SKM-1 (cell line): ENCODE measurements around the gene VDR.

Source experiments
- DNase-seq: peaks from one replicate; lab custom pipeline; 2025; ENCODE audit not compliant: unreplicated experiment; lab: John Stamatoyannopoulos, UW

The VDR gene

DNA sequence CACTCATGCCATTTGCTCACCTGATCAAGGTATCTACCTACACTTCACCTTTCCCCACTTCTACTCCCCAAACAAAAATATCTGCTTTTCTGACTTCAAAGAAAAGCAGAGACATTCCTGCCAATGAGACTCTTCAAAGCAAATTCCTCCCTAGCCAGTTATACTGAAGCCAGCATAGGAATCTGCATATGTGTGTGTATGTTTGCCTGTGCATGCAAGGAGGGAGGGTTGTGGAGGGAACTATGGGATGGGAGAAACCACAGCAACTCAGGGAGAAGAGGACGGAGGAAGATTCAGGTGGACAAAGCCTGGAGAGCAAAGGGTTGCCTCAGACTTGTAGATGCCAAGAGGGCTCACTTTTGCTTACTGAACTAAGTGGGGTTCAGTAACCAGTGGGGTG, 26.4 kb upstream of the VDR start:
- no peak for DNase-seq

- no peak for DNase-seq
Measured at GRCh38 chr12:47930634-47931033, 25.8 kb upstream of the VDR start.

DNA sequence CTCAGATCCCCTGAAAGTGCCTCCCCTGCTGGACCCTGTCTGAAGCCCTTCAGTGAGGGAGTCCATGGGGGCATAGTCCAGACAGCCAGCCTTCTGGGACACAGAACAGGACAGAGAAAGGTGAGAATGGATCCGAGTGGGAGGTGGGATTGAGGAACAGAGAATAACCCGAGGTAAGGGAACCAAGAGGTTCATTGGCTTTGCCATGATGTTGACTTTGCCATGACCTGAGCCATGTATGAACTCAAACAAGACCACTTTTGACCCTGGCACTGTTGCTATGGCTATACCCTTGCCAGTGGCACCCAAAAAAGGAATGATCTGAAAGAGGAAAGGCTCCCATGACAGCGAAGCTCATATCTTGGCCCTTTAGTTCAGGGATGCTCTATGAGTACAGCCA, 22.6 kb upstream of the VDR start:
- no peak for DNase-seq

GRCh38 chr12:47921907-47922306, 17.1 kb upstream of the VDR start:
- DNase-seq, result no peak

DNA sequence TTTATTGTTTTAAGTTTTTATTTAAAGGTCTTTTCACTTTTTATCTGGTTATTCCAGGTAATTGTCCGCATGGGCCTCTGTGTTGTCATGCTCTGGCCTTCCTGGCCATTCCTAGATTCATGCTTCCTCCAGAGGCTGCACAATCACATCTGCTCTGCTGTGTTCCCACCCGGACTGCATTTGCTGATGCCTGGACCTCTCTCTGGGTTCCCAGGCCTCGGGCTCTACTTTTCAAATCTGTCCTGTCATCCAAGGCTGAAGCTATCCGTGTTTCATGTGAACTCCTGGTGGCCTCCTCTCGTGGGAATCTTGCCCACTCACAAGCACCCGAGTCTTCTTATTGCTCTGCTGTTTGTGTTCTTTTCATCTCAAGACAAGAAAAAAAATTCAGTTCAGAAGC, 16.1 kb upstream of the VDR start:
- DNase-seq, result no peak

GRCh38 chr12:47913081-47913480, 8.3 kb upstream of the VDR start:
- no peak for DNase-seq

GRCh38 chr12:47912556-47912955, 7.8 kb upstream of the VDR start:
- DNase-seq, result no peak

GRCh38 chr12:47910981-47911380, 6.2 kb upstream of the VDR start:
- no peak for DNase-seq

DNA sequence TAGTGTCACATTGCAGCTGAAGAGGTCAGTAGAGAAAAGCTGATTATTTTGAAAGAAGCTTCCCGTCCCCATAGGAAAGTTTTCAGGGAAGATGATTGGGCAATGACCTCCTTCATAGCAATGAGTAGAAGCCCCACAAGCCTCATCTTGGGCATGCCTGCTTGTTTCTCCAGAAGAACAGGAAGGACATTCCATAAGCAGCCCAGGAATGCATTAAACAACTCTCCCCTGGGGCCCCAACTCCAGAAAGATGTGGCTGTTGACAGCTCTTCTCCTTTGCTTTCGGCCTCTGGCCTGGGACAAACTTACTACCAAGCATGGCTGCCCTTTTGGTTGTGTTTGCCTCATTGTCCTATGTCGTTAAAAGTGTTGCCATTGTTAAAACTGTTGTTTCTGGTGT, 5.7 kb upstream of the VDR start:
- no peak for DNase-seq

GRCh38 chr12:47909839-47910465, 5.2 kb upstream of the VDR start:
- DNase-seq, result no peak

GRCh38 chr12:47908738-47909137, 3.9 kb upstream of the VDR start:
- DNase-seq, result no peak

DNA sequence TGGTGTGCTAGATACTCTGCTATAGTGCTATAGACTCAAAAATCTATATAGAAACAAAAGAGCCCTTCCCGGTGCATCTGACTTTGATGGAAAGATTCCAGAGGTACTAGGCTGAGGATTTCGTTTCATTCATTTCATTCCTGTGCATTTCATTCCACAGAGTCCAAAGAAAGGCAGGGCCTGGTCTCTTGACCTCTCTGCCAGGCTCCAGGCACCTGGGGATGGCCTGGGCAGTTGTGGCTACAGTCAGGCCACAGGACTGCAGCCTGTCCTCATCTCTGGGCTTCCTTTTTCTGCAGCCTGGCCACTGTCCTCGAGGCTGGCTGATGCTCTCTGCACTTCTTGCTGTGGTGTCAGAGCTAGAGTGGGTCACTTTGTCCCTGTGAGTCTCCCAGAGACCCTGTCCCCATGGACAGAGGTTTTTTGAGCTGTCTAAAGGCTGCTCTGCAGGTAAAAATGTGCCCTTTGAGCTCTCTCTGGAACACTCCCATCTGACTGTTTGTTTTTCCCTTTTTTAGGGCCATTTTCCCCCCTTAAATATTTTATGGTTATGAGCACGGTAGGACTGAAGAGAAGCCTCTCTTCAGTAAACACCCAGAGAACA, 3.2 kb upstream of the VDR start:
- DNase-seq, result no peak

DNA sequence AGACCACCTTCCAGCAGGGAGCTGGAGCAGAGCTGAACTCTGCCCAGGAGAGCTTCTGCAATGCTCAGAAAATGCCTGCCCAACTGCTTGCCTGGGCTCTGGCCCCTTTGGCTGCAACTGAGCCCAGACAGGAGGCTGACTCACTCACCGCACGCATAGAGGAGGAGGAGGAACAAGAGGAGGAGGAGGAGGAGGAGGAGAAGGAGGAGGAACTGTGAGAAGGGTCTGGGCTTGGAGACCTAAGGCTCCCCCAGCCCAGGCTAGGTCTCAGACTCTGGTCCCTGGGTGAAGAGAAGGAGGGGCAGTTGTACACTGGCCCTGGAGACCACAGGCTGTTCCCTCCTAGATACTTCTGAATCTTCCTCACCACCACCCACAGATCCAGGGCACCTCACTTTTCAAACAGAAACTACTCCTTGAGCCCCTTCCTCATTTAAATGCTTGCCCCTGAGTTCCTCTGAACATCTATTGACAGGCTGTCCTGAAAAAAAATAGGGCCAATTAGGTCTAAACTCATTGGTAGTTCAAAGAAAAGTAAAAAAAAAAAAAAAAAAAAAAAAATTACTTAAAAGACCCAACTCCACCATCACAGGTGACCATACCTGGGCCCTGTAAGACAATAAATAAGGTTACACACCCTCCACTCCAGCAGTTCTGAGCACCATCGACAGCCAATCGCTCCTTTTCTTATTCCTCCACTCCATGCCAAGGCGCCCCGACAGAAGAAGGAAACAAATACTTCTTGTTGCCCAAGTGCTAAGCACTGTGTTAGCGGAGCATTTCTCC, 674 bp downstream of the VDR start:
- DNase-seq, result peak; percentile 30

DNA sequence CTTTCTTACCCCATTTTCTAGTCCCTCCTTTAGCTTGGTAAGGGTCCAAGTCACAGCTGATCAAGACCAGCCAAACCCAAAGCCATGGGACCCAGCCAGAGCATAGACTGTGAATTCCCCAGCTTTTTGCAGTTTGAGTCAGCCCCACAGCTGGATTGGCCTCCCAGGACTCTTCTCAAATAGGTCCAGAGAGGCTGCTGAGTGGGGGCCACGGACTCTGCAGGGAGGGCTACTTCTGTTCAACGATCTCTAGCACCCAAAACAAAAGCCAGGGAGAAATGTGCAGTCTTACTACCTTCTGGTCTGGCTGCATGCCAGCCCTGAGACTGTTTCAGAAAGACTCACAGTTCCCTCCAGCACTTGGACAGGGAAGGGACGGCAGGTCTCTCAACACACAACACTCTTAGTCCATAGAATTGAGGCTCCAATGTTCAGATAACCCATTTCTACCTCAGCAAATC, 1.6 kb downstream of the VDR start:
- DNase-seq, result no peak

DNA sequence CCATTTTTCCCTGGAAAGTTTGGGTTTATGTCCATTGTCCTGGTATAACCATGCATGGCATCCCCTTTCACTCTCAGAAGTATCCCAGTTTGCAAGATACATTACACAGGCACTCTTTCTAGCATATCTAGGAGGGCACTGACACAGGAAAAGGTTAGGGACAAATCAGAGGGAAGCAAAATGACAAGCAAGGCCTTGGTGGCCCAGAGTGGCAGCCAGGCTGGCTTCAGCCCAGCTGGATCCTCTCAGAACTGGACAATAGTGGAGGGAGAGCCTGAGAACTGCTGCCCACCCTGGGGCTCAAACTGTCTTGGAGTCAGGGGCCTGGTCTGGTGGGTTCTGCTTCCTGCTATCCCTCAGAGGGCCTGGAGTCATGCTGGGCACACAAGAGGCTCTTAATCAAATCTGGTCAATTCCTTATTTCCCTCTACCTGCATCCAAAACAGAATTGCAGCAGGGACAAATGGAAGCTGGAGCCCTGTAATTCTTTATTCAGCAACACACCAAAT, 2.6 kb downstream of the VDR start:
- DNase-seq, result no peak

GRCh38 chr12:47901718-47902093, 3.1 kb downstream of the VDR start:
- no peak for DNase-seq

GRCh38 chr12:47901063-47901717, 3.6 kb downstream of the VDR start:
- DNase-seq, result no peak

DNA sequence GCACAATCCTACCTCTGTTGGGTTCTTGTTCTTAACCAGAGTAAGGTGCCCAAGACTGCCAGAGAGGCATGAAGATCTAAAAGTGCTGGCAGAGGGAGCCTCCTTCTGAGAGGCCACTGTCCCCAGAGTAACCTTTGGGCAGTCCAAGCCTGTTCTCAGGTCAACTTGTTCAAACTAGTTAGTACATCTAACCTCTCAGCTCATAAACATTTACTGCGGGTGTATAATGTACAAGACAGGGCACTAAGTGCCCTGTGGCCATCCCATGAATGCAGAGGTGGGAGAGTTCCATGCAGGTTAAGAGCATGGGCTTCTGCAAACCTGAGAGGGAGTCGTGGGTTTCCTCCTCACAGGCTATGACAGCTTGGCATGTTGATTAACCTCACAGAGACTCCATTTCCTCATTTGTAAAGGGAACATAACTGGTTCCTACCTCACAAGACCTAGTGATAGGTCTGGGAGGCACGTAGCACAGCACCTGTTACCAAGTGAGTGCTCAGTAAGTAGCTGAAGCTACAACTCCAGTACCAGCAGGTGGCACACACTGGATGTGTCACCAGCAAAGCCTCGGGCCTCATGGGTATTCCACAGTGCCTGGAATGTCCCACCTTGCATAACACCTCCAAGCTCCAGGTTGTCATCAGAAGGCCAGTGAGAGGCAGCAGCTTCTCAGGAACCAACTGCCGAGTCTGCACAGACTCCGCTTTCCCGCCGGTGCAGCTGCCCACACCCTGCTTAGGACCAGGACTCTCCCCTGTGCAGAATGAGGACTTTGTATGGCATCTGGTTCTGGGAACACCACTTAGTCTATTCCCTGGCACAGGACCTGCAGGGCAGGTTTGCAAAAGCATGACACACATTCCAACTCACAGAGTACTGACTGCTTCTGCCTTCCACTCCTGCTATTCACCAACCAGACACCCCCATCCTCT, 4.4 kb downstream of the VDR start:
- no peak for DNase-seq

GRCh38 chr12:47899466-47899865, 5.3 kb downstream of the VDR start:
- DNase-seq, result no peak

DNA sequence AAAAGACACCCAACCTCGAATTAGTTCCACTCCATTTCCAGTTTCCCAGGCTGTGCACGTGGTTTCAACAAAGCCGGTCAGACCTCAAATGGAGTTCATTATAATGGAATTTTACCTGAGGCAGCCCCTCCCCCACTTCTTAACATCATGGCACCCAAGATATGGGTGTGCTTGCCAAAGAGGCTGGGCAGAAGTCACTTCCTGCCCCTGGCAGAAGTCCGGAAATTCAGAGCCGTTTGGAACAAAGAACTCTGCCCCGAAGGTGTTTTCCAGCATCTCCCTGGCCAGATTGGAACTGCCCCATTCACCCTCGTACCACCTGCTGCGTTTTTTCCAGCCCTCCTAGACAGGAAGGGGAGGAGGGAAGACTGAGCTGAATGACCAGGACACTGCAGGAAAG, 8.2 kb downstream of the VDR start:
- DNase-seq, result no peak

- DNase-seq, result no peak
Measured at GRCh38 chr12:47896022-47896421, 8.8 kb downstream of the VDR start.
